Endothelial cell of umbilical vein (primary cell): Measurements from ENCODE around the gene NODAL. TPM values are rescaled to one million over a fixed set of nuclear protein-coding genes. Genes with fewer than 3 reads are reported as not detected.

ENCODE experiments used
- BruUV-seq: library from RNA; stranded (reverse); fragments of 400-500 nt; replicated peaks from 2 replicates; lab custom pipeline; 2021; lab: Mats Ljungman, UMichigan
- CTCF ChIA-PET: fragments of 300-600, 350-600 bp; sonication (Branson Sonifier 250); formaldehyde crosslinking; loops from one replicate; lab custom pipeline; 2021; ENCODE audit warnings: antibody characterized with exemption, inconsistent platforms; lab: Charles Lee
- POLR2A ChIA-PET: fragments of 300-600, 350-600 bp; sonication (Branson Sonifier 250); formaldehyde crosslinking; loops from one replicate; lab custom pipeline; 2021; ENCODE audit warnings: antibody characterized with exemption, inconsistent platforms; lab: Charles Lee
- DNase-seq: peaks from one replicate; pipeline ENCODE4 v3.0.0-alpha.2; 2011; ENCODE audit warnings: low read depth, low spot score
- FAIRE-seq: peaks from 2 replicates; lab custom pipeline; 2011; peaks lifted over from hg19 to GRCh38; lab: Jason Lieb, UNC
- H2AFZ ChIP-seq: 2 replicates; pipeline ENCODE4 v1.6.0; 2012; ENCODE audit warnings: low read depth, low read length, control low read depth, inconsistent platforms
- H3K27ac ChIP-seq: 2 replicates; pipeline ENCODE4 v1.5.1; 2011; ENCODE audit warnings: low read depth, mild to moderate bottlenecking, control low read depth, low read length, moderate library complexity; ENCODE audit not compliant: insufficient read depth
- H3K27me3 ChIP-seq, 2 experiments: 2 replicates each; pipeline versions ENCODE4 v1.6.0 to v1.6.1; 2011; ENCODE audit warnings: low read length in 2 of 2, mixed read lengths in 1 of 2; ENCODE audit not compliant: control insufficient read depth in 2 of 2, insufficient read depth in 2 of 2
- H3K36me3 ChIP-seq, 2 experiments: 2 replicates in 1 of 2; 3 replicates in 1 of 2; pipeline ENCODE4 v1.5.1; 2011; ENCODE audit warnings: low read length in 2 of 2, mild to moderate bottlenecking in 1 of 2, moderate library complexity in 1 of 2; ENCODE audit not compliant: control insufficient read depth in 2 of 2, insufficient read depth in 2 of 2; ENCODE audit errors: extremely low read depth in 1 of 2
- H3K4me1 ChIP-seq: 3 replicates; pipeline ENCODE4 v1.5.1; 2011; ENCODE audit warnings: mild to moderate bottlenecking, low read length; ENCODE audit not compliant: control insufficient read depth, insufficient read depth; ENCODE audit errors: extremely low read depth
- H3K4me2 ChIP-seq: 2 replicates; pipeline ENCODE4 v1.6.1; 2011; ENCODE audit warnings: low read length, control low read depth, mixed read lengths; ENCODE audit not compliant: insufficient read depth
- H3K4me3 ChIP-seq, 3 experiments: fragments of 200-600 bp in 1 of 3; sonication (generic), shearing (Covaris generic) in 1 of 3; replicated peaks in 1 of 3; 2 replicates each; pipeline ENCODE4 v1.5.1; 2011 to 2016; ENCODE audit warnings: control low read depth in 3 of 3, low read length in 3 of 3, mild to moderate bottlenecking in 2 of 3, inconsistent platforms in 1 of 3, low read depth in 1 of 3, moderate library complexity in 1 of 3; ENCODE audit not compliant: insufficient read depth in 1 of 3
- H3K79me2 ChIP-seq: 2 replicates; pipeline ENCODE4 v1.6.0; 2012; ENCODE audit warnings: low read length, inconsistent platforms; ENCODE audit not compliant: control insufficient read depth, insufficient read depth
- H3K9ac ChIP-seq: replicated peaks from 2 replicates; pipeline ENCODE3; 2011; ENCODE audit warnings: low read length, control low read depth; ENCODE audit not compliant: insufficient read depth; ENCODE audit errors: extremely low read depth
- H3K9me1 ChIP-seq: replicated peaks from 3 replicates; pipeline ENCODE4 v1.6.0; 2011; ENCODE audit warnings: mild to moderate bottlenecking, low read length; ENCODE audit not compliant: control insufficient read depth, insufficient read depth; ENCODE audit errors: extremely low read depth
- H3K9me3 ChIP-seq: replicated peaks from 2 replicates; pipeline ENCODE4 v1.5.1; 2012; ENCODE audit warnings: low read length, inconsistent platforms; ENCODE audit not compliant: control insufficient read depth, insufficient read depth
- H4K20me1 ChIP-seq: replicated peaks from 2 replicates; pipeline ENCODE3; 2011; ENCODE audit warnings: mild to moderate bottlenecking, low read length; ENCODE audit not compliant: control insufficient read depth, insufficient read depth; ENCODE audit errors: extremely low read depth
- CTCF ChIP-seq, 2 donors: IDR thresholded peaks; 1 replicate in 1 of 2; 2 replicates in 1 of 2; pipeline ENCODE4 v1.5.1; 2011; ENCODE audit warnings: low read length in 2 of 2, mild to moderate bottlenecking in 2 of 2, moderate library complexity in 2 of 2, control low read depth in 1 of 2, inconsistent platforms in 1 of 2, low read depth in 1 of 2; ENCODE audit not compliant: insufficient read depth in 1 of 2; ENCODE audit errors: extremely low read depth in 1 of 2
- FOS ChIP-seq: IDR thresholded peaks from 2 replicates; pipeline ENCODE4 v1.6.1; 2011; ENCODE audit warnings: mild to moderate bottlenecking, low read length, moderate library complexity, borderline replicate concordance; ENCODE audit not compliant: insufficient read depth
- MAX ChIP-seq: IDR thresholded peaks from 2 replicates; pipeline ENCODE4 v1.6.1; 2011; ENCODE audit not compliant: insufficient read depth, insufficient read length
- MYC ChIP-seq: IDR thresholded peaks from one replicate; pipeline ENCODE4 v1.6.1; 2011; ENCODE audit warnings: mild to moderate bottlenecking, low read depth, low read length
- POLR2AphosphoS5 ChIP-seq: IDR thresholded peaks from 2 replicates; pipeline ENCODE4 v1.6.1; 2012; ENCODE audit warnings: low read depth, mild to moderate bottlenecking, control low read depth, low read length, moderate library complexity; ENCODE audit not compliant: insufficient read depth
- dilution Hi-C: fragments of 300-500 bp; cut with MboI; formaldehyde crosslinking; loops from one replicate; pipeline ENCODE4 v1.15.0; 2019; ENCODE audit warnings: low sequenced_read_pairs; ENCODE audit not compliant: extremely low pct_ligation_motif_present
- intact Hi-C: fragments of 100-400 bp; cut with micrococcal nuclease; formaldehyde crosslinking; loops from one replicate; pipeline ENCODE4 v1.10.0; 2022
- polyA plus RNA-seq, 4 experiments: library from polyadenylated mRNA; depleted of rRNA in 3 of 4; stranded (reverse) in 3 of 4; unstranded in 1 of 4; fragments of >200 nt; gene quantifications; 2 replicates each; pipeline versions ENCODE4 v1.2.1 to v1.2.3, GENCODE V29; 2011 to 2012; ENCODE audit warnings: missing spikeins in 1 of 4
- total RNA-seq: library from RNA; stranded (reverse); gene quantifications from 2 replicates; pipeline ENCODE4 v1.2.3, GENCODE V29; 2021

Gene NODAL
- total and polyA plus RNA-seq, 2 donors (not counting 3 experiments of a cell fraction or from before 2014, with no cell fraction given): not detected

GRCh38 chr10:70458329-70459060, 17.0 kb upstream of the NODAL start:
- no peak for FAIRE-seq
- no peak for TF ChIP-seq POLR2AphosphoS5
- peak; percentile 52 for TF ChIP-seq FOS
- TF ChIP-seq MYC: no peak
- TF ChIP-seq MAX: no peak
- no peak for TF ChIP-seq CTCF (IDR thresholded peaks at IDR 0.05; ENCODE audit: extremely low read depth in 1 of 2, insufficient read depth in 1 of 2, low read depth in 1 of 2, low read length in 2 of 2)
- no peaks in the 10 kb centered on the region for H3K9me1 ChIP-seq
- peak overlapping the region; percentile 74 for H2AFZ ChIP-seq
- ChIA-PET CTCF (interaction anchor here (1.0 to 7.7 kb wide), 4 partner anchors 13 to 237 kb away, joined by 3 to 196 read pairs (median 7); no protein-coding TSS in a partner anchor), POLR2A (no interaction called here)
- no peaks in the 10 kb centered on the region for H3K4me1 ChIP-seq
- H3K4me3 ChIP-seq: peak overlapping the region in 1 of 3 experiments; percentile 5
- H4K20me1 ChIP-seq: no peaks in the 10 kb centered on the region
- peaks cover 10 to 13% of the 10 kb centered on the region in 2 experiments for H3K27me3 ChIP-seq
- H3K79me2 ChIP-seq: no peaks in the 10 kb centered on the region
- DNase-seq: peak; percentile 79
- intact Hi-C loops (no loop called here), dilution Hi-C loops (no loop called here)
- H3K27ac ChIP-seq: no peak overlapping the region
- H3K9me3 ChIP-seq: no peaks in the 10 kb centered on the region
- no peaks in the 10 kb centered on the region for H3K36me3 ChIP-seq
- no TSS peak for BruUV-seq
- H3K9ac ChIP-seq: no peak overlapping the region
- peak overlapping the region; percentile 38 for H3K4me2 ChIP-seq
